HG02938 (cell line): ENCODE data around the gene TEX264.
"Not testable (repeated sequence)": the region's sequence is repeated elsewhere in the genome, so short reads cannot be mapped to it uniquely, and the experiment has no call there.

Experiments
- ATAC-seq: cut with Tn5 transposase; IDR thresholded peaks from one replicate; pipeline ENCODE4 v1.9.1; 2021; ENCODE audit warnings: mild to moderate bottlenecking, moderate library complexity; ENCODE audit not compliant: unreplicated experiment

Gene TEX264

GRCh38 chr3:51670823-51671733 is at the start of gene TEX264:
TSS of gene TEX264 (plus strand) at chr3:51671252. CDS start at chr3:51674305, 3,053 bp downstream.
- peak; percentile 65 for ATAC-seq

GRCh38 chr3:51622413-51622812 is 48.6 kb upstream of the TEX264 start:
- ATAC-seq, result no peak

DNA sequence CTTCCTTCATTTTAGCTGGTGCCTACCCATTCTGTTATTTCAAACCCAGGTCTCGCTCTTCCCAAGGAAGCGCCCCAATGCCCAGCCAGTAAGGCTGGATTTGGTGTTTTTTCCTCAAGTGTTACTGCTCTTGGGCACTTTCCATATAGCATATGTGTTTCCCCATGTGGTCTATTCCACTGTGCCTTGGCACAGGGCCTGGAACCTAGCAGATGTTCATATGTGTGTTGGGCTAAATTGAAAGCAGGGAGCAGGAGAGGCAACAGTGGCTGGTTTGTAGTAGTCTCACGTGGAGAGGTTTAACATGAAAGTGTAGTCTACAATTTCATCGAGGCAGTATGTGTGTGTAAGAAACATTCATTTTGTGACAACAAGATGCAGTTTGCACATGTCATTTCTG is 48.2 kb upstream of the TEX264 start:
- ATAC-seq, result no peak

DNA sequence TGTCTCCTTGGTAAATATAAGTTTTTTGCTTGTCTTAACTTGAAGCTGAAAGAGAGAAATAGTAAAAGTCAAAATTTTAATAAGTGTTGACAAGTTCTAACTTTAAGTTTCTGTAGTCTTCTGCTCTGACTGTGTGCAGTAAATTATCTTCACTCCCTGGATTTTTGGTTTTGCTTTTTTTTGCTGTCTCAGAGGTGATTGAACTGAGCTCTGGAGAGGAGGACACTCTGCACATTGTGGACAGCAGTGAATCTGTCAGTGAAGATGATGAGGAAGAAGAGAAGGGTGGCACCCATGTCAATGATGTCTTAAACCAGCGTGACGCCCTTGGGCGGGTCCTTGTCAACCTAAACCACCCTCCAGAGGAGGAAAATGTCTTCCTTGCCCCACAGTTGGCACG is 40.5 kb upstream of the TEX264 start:
- ATAC-seq, result no peak

- no peak for ATAC-seq
These were observed 33.7 kb upstream of the TEX264 start for GRCh38 chr3:51637144-51637940.

DNA sequence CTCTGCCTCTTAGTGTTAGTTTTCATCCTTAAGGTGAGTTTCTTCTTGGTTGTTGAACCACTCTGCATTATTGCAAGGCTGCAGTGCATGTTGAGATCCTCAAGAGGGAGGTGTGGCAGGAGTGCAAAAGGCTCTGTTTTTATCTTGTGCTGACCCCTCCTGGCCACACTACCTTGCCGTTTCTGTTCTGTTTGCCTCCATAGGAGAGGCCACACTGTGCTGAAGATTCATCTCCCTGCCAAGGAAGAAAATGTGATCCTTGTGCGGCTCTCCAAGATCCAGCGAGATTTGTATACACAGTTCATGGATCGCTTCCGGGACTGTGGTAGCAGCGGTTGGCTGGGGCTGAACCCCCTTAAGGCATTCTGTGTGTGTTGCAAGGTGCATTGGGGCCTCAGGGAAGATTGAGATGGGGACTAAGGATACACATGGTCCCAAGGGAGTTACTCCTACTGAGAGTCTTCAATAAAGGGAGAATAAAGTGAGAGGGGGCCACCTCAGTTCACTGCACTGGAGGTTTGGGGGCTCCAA is 33.0 kb upstream of the TEX264 start:
- ATAC-seq, result no peak

- no peak for ATAC-seq
These were observed 28.6 kb upstream of the TEX264 start for GRCh38 chr3:51642462-51642861.

DNA sequence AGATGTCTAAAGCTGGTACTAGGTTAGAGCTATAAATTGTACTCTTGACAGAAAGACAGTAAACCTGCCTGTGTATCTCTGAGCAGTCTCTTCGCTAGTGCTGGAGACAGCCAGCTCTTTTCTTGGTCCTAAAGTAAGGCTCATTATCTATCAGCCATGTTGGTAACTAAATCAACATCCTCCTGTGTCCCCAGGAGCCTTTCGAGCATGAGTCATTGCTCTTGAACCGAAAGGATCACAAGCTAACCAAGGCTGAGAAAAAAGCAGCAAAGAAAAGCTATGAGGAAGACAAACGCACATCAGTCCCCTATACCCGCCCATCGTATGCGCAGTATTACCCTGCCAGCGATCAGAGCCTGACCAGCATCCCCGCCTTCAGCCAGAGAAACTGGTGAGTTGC is 25.0 kb upstream of the TEX264 start:
- ATAC-seq, result no peak

- not testable (repeated sequence) for ATAC-seq
These were observed 18.9 kb upstream of the TEX264 start for GRCh38 chr3:51652103-51652502.

- not testable (repeated sequence) for ATAC-seq
These were observed 17.6 kb upstream of the TEX264 start for GRCh38 chr3:51653409-51653808.

DNA sequence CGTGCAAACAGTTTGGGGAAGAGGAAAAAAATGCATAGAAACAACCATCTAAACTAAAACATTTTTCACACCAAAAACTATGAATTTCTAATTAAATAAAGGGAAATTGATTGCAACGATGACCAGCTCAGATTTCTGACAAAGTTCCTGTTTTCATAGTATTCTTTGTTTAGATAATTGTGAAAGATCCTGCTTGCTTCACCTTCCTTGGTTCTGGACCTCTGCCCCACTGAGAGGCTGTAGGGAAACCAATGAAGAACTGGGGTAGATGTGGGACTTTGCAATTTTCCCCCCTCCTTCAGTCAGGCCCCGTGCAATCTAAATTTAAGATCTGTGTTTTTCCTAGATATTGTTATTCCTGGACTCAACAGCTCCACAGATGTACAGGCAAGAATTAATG is 13.8 kb upstream of the TEX264 start:
- no peak for ATAC-seq

DNA sequence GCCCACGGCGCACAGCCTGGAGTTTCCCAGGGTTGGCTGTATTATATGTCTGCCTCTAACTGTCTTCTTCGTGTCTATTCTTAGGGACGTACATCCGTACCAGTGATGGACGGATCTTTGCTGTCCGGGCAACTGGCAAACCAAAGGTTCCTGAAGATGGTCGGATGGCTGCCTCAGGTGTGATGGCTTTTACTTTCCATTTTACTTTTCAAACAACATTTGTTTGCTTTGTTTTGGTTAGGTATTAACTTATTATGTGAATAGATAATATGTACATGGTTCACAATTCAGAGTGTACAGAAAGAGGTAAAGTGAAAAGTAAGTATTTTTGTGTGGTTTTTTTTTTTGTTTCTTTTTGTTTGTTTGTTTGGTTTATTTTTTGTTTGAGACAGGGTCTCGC is 11.1 kb upstream of the TEX264 start:
- ATAC-seq, result no peak

DNA sequence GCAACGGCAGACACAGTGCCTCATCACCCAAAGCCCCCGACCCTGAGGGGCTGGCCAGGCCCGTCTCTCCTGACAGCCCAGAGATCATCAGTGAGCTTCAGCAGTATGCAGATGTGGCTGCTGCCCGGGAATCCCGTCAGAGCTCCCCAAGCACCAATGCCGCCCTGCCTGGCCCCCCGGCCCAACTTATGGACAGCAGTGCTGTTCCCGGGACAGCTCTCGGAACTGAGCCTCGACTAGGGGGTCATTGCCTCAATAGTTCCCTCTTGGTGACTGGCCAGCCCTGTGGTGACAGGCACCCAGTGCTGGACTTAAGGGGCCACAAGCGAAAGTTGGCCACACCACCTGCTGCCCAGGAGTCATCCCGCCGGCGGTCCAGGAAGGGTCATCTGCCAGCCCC is 8.6 kb upstream of the TEX264 start:
- no peak for ATAC-seq

- ATAC-seq, result no peak
These were observed 2.3 kb upstream of the TEX264 start for GRCh38 chr3:51668756-51669155.

DNA sequence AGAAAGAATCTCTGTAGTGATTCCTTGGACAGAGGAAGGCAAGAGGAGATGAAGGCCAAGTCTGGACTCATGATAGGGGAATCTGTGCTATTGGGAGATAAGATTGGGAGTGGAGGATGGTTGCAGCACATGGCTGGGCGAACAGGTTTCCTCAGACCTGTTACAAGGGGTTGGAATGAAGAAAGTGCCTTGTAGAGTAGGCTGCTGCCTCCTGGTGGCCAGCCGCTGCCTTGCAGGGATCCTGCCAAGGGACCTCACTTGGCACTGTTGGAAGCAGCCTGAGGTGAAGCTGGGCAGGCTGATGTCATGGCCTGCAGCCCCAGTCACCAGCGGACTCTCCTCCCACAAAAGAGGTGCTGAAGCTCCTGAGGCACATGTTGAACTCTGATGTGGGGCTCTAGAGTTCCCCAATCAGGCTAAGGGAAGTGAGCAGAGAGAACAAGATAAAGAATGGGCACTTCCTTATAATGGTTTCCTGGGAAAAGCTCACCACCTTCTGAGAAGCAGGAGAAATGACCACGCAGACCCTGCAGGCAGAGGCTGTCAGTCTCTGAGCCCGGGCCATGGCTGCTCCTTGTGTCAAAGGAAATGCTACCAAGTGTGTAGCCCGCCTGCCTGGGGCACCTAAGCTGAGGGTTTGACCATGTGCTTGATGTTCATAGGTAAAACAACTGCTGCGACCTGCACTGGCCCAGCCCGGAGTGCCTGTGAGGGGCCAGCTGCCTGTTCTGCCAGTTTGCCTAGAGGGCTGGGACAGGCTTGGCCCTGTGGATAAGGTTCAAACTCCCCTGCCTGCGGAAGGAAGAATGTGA is 1.6 kb upstream of the TEX264 start:
- no peak for ATAC-seq

- ATAC-seq, result no peak
These were observed 814 bp upstream of the TEX264 start for GRCh38 chr3:51670053-51670822.

DNA sequence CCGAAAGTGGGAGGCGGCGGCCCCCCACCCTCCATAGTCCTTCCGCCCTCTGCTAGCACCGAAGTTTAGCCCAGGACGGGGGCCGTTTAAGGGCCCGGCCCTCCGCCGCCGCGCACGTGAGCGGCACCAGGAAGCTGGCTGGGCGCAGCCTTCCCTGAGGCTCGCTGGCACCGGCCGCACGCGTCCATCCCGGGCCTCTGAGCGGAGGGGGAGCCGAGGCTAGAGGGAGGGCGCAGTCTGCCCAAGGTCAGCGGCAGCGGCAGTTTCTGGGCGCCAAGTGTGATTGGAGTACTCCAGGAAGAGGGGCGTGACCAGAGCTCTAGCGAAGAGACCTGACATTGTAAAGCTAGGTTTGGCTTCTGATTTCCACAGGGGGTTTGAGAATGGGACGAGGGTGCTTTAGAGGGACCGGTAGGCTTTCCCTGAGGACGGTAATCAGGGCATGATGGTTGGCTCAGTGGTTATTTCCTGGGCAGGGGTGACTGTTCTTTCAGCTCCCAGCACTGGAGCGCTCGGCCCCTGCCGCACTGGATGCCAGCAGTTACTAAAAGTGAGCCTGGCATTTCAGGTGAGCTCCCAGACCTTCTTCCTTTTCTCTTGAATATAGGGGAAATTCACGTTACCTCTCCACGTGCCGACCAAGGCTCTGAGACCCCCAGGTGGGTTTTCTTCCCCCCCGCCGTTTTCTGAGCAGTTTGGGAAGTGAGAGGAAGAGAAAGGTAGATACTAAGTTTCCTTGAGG is 853 bp downstream of the TEX264 start:
- peak; percentile 39 for ATAC-seq

- ATAC-seq, result no peak
These were observed 2.2 kb downstream of the TEX264 start for GRCh38 chr3:51673181-51673801.
